Activated CD4-positive, alpha-beta memory T cell treated with anti-CD3 and anti-CD28 coated beads for 36 hours (primary cell): Measurements from ENCODE around the gene MIEF1. TPM values are rescaled to one million over a fixed set of nuclear protein-coding genes. Genes with fewer than 3 reads are reported as not detected.

ENCODE experiments used
- CTCF ChIA-PET: fragments of 350-600 bp; sonication (Branson Sonifier 250); formaldehyde crosslinking; loops from one replicate; lab custom pipeline; 2021; ENCODE audit warnings: antibody characterized with exemption, inconsistent platforms; lab: Charles Lee
- POLR2A ChIA-PET: fragments of 350-600 bp; sonication (Branson Sonifier 250); formaldehyde crosslinking; loops from one replicate; lab custom pipeline; 2021; ENCODE audit warnings: antibody characterized with exemption; lab: Charles Lee
- DNase-seq: peaks from one replicate; pipeline ENCODE4 v3.0.0-alpha.2; 2020
- H3K27ac Mint-ChIP-seq: one replicate; pipeline ENCODE4 v1.8.0; 2021; ENCODE audit warnings: mixed read lengths
- H3K27me3 Mint-ChIP-seq: one replicate; pipeline ENCODE4 v1.8.0; 2021; ENCODE audit warnings: mixed read lengths
- H3K36me3 Mint-ChIP-seq: one replicate; pipeline ENCODE4 v1.8.0; 2021; ENCODE audit warnings: mixed read lengths
- H3K4me1 Mint-ChIP-seq: one replicate; pipeline ENCODE4 v1.8.0; 2021; ENCODE audit warnings: low read depth, mixed read lengths
- H3K4me3 Mint-ChIP-seq: one replicate; pipeline ENCODE4 v1.8.0; 2021; ENCODE audit warnings: mild to moderate bottlenecking, mixed read lengths
- H3K9me3 Mint-ChIP-seq: one replicate; pipeline ENCODE4 v1.8.0; 2021; ENCODE audit warnings: mixed read lengths
- intact Hi-C: fragments of 100-400 bp; cut with micrococcal nuclease; formaldehyde crosslinking; loops from one replicate; pipeline ENCODE4 v1.15.1; 2023
- total RNA-seq, 2 experiments: library from RNA; stranded (reverse); gene quantifications; one replicate each; pipeline ENCODE4 v1.2.3, GENCODE V29; 2021

MIEF1 gene
- total RNA-seq, 2 experiments from 2014 or later, result 40.3 to 43.1 TPM

- Mint-ChIP-seq H3K9me3 (no peaks in the 10 kb centered on the region), H3K4me3 (no peak overlapping the region), H3K27ac (no peak overlapping the region), H3K36me3 (no peaks in the 10 kb centered on the region), H3K4me1 (peaks cover 4% of the 10 kb centered on the region), H3K27me3 (peaks cover 31% of the 10 kb centered on the region)
- intact Hi-C loops, result no loop called here
- POLR2A ChIA-PET, result no interaction called here
- DNase-seq, result no peak
- CTCF ChIA-PET, result no interaction called here
These were observed 51.3 kb downstream of the MIEF1 start for GRCh38 chr22:39553429-39553828.

DNA sequence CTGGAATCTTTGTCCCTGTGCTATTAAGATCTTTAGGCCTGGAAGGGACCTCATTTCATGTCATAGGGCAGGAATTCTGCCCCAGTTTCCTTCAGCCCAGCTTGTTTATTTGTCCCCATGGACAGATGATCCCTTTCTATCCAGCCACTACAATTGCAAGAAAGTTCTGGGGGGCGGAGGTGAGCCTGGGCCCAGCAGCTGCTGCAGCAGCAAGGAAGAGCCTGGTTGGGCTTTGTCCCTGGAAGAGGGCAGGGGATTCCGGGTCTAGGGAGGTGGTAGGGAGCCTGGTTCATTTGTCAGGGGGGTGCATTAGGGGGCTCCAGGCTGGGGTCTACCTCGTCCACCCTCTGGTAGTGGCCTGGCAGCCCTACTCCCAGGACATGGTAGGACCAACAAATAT lies 52.1 kb downstream of the MIEF1 start:
- Mint-ChIP-seq H3K27me3 (peaks cover 35% of the 10 kb centered on the region), H3K4me1 (peaks cover 7% of the 10 kb centered on the region), H3K4me3 (no peak overlapping the region), H3K27ac (no peak overlapping the region), H3K36me3 (no peaks in the 10 kb centered on the region), H3K9me3 (no peaks in the 10 kb centered on the region)
- intact Hi-C loops, result no loop called here
- POLR2A ChIA-PET, result no interaction called here
- CTCF ChIA-PET, result interaction anchor here (0.9 kb wide), 1 partner anchor 20 kb away, joined by 3 read pairs; no protein-coding TSS in a partner anchor
- DNase-seq, result no peak

GRCh38 chr22:39556970-39557841 lies 55.1 kb downstream of the MIEF1 start:
- POLR2A ChIA-PET, result no interaction called here

DNA sequence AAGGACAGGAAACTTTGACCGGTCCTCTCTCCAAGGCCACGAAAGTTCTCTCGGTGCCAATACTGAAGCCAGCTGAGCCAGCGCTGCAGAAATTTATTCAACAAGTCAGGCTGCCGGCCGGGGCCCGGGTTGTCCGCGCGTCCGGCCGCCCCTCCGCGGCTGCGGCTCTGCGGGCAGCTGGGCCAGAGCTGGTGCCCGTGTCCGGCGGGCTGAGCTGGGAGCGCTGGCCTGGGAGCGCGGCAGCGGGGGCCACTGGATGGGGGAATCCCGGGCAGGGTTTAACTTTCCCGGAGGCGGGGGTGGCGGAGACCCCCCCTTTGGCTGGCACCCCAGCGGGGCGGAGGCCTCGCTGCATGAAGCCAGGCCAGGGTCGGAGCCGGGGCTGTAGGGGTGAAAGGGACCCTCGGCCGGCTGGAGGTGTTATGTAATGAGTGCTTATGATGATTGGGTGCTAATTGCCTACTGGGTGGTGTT lies 56.2 kb downstream of the MIEF1 start:
- ChIA-PET POLR2A (no interaction called here), CTCF (interaction anchor here (0.6 to 5.3 kb wide), 4 partner anchors 23 to 467 kb away, joined by 3 to 37 read pairs (median 4); no protein-coding TSS in a partner anchor)
- intact Hi-C loops, result no loop called here
- Mint-ChIP-seq H3K27me3 (peaks cover 22% of the 10 kb centered on the region), H3K4me3 (peak overlapping the region; percentile 26), H3K9me3 (no peaks in the 10 kb centered on the region), H3K27ac (no peak overlapping the region), H3K36me3 (no peaks in the 10 kb centered on the region), H3K4me1 (peaks cover 7% of the 10 kb centered on the region)
- DNase-seq, result no peak

More at GRCh38 chr22:39556970-39557841, 55.1 kb downstream of the MIEF1 start:
- intact Hi-C loops, result no loop called here
- DNase-seq, result peak; percentile 58
- no peaks in the 10 kb centered on the region for H3K36me3 Mint-ChIP-seq
- peaks cover 7% of the 10 kb centered on the region for H3K4me1 Mint-ChIP-seq
- H3K4me3 Mint-ChIP-seq, result peak overlapping the region; percentile 12
- CTCF ChIA-PET, result interaction anchor here (0.7 to 5.3 kb wide), 6 partner anchors 23 to 487 kb away, joined by 3 to 37 read pairs (median 4); no protein-coding TSS in a partner anchor
- peaks cover 30% of the 10 kb centered on the region for H3K27me3 Mint-ChIP-seq
- H3K27ac Mint-ChIP-seq, result no peak overlapping the region
- H3K9me3 Mint-ChIP-seq, result no peaks in the 10 kb centered on the region

GRCh38 chr22:39558950-39559349 lies 56.9 kb downstream of the MIEF1 start:
- Mint-ChIP-seq H3K9me3 (no peaks in the 10 kb centered on the region), H3K36me3 (no peaks in the 10 kb centered on the region), H3K27me3 (peaks cover 22% of the 10 kb centered on the region), H3K4me3 (no peak overlapping the region), H3K4me1 (peaks cover 7% of the 10 kb centered on the region), H3K27ac (no peak overlapping the region)
- DNase-seq, result no peak
- POLR2A ChIA-PET, result no interaction called here
- intact Hi-C loops, result no loop called here
- CTCF ChIA-PET, result interaction anchor here (0.6 to 5.3 kb wide), 7 partner anchors 24 to 698 kb away, joined by 3 to 37 read pairs (median 4); no protein-coding TSS in a partner anchor

GRCh38 chr22:39559456-39560105 lies 57.5 kb downstream of the MIEF1 start:
- Mint-ChIP-seq H3K27ac (no peak overlapping the region), H3K4me1 (peaks cover 7% of the 10 kb centered on the region), H3K27me3 (peaks cover 20% of the 10 kb centered on the region), H3K36me3 (no peaks in the 10 kb centered on the region), H3K9me3 (no peaks in the 10 kb centered on the region), H3K4me3 (no peak overlapping the region)
- CTCF ChIA-PET, result interaction anchor here (0.7 to 5.3 kb wide), 8 partner anchors 24 to 1209 kb away, joined by 3 to 37 read pairs (median 3); no protein-coding TSS in a partner anchor
- POLR2A ChIA-PET, result no interaction called here
- no peak for DNase-seq
- intact Hi-C loops, result no loop called here

GRCh38 chr22:39560127-39560526 lies 58.0 kb downstream of the MIEF1 start:
- intact Hi-C loops, result no loop called here
- H3K27me3 Mint-ChIP-seq, result peaks cover 20% of the 10 kb centered on the region
- POLR2A ChIA-PET, result no interaction called here
- DNase-seq, result no peak
- H3K4me3 Mint-ChIP-seq, result no peak overlapping the region
- no peaks in the 10 kb centered on the region for H3K36me3 Mint-ChIP-seq
- no peak overlapping the region for H3K27ac Mint-ChIP-seq
- H3K4me1 Mint-ChIP-seq, result peaks cover 7% of the 10 kb centered on the region
- H3K9me3 Mint-ChIP-seq, result no peaks in the 10 kb centered on the region
- CTCF ChIA-PET, result interaction anchor here (0.9 to 5.3 kb wide), 4 partner anchors 462 to 1209 kb away, joined by 3 to 37 read pairs (median 4); no protein-coding TSS in a partner anchor

- Mint-ChIP-seq H3K36me3 (no peaks in the 10 kb centered on the region), H3K4me1 (peaks cover 16% of the 10 kb centered on the region), H3K9me3 (no peaks in the 10 kb centered on the region), H3K27ac (no peak overlapping the region), H3K27me3 (peaks cover 6% of the 10 kb centered on the region), H3K4me3 (no peak overlapping the region)
- intact Hi-C loops, result no loop called here
- POLR2A ChIA-PET, result no interaction called here
- CTCF ChIA-PET, result interaction anchor here (2.0 to 2.2 kb wide), 2 partner anchors 462 to 474 kb away, joined by 5 to 8 read pairs; no protein-coding TSS in a partner anchor
- DNase-seq, result no peak
These were observed 60.9 kb downstream of the MIEF1 start for GRCh38 chr22:39562839-39563489.

DNA sequence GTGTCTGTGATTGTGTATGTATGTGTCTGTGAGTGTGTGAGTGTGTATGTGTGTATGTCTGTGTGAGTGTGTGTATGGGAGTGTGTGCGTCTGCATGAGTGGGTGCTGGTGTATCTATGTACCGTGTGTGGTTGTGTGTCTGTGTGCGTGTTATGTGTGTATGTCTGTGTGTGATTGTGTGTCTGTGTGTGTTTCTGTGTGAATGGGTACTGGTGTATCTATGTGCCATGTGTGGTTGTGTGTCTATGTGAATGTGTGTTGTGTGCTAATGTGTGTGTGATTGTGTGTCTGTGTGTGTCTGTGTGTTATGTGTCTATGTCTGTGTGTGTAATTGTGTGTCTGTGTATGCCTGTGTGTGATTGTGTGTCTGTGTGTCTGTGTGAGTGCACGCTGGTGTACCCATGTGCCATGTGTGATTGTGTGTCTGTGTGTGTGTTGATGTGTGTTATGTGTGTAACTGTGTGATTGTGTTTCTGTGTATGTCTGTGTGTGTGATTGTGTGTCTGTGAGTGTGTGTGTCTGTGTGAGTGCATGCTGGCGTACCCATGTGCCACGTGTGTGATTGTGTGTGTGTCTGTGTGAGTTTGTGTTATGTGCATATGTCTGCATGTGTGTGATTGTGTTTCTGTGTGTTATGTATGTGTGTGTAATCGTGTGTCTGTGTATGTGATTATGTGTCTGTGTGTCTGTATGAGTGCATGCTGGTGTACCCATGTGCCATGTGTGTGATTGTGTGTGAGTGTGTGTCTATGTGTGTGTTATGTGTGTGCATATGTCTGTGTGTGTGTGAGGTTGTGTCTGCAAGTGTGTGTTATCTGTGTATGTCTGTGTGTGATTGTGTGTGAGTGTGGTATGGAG lies 61.7 kb downstream of the MIEF1 start:
- Mint-ChIP-seq H3K36me3 (no peaks in the 10 kb centered on the region), H3K27me3 (peaks cover under 1% of the 10 kb centered on the region), H3K9me3 (no peaks in the 10 kb centered on the region), H3K27ac (no peak overlapping the region), H3K4me3 (no peak overlapping the region), H3K4me1 (peaks cover 16% of the 10 kb centered on the region)
- intact Hi-C loops, result no loop called here
- CTCF ChIA-PET, result no interaction called here
- POLR2A ChIA-PET, result no interaction called here
- no peak for DNase-seq

DNA sequence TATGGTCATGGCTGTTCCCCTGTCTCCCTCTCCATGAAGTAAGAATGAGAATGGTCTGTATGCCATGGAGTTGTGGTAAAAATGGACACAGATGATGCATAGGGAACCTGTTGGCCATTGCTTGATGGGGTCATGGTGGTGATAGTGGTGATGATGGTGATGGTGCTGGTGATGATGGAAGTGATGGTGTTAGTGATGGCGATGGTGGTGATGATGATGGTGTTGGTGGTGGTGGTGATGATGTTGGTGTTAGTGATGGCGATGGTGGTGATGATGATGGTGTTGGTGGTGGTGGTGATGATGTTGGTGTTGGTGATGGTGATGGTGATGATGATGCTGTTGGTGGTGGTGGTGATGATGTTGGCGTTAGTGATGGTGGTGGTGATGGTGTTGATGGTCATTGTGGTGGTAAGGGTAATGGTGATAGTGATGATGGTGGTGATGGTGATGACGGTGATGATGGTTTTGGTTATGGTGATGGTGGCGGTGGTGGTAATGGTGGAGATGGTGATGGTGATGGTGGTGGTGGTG lies 63.4 kb downstream of the MIEF1 start:
- H3K36me3 Mint-ChIP-seq, result no peaks in the 10 kb centered on the region
- intact Hi-C loops, result no loop called here
- peaks cover 16% of the 10 kb centered on the region for H3K4me1 Mint-ChIP-seq
- no peak overlapping the region for H3K27ac Mint-ChIP-seq
- DNase-seq, result no peak
- no peaks in the 10 kb centered on the region for H3K27me3 Mint-ChIP-seq
- ChIA-PET CTCF (no interaction called here), POLR2A (no interaction called here)
- no peak overlapping the region for H3K4me3 Mint-ChIP-seq
- H3K9me3 Mint-ChIP-seq, result no peaks in the 10 kb centered on the region
